Mesendoderm (in vitro differentiated cells): ENCODE data around the gene RXFP1.

ENCODE experiments used
- DNase-seq: peaks from one replicate; pipeline ENCODE4 v3.0.0; 2013
- H2AK5ac ChIP-seq: 2 replicates; pipeline ENCODE4 v1.6.1; 2013; ENCODE audit warnings: low read length, inconsistent platforms
- H2BK120ac ChIP-seq: 2 replicates; pipeline ENCODE4 v1.6.1; 2013; ENCODE audit warnings: low read depth, mild to moderate bottlenecking, low read length, moderate library complexity, mixed read lengths
- H2BK15ac ChIP-seq: replicated peaks from 2 replicates; pipeline ENCODE4 v1.6.1; 2013; ENCODE audit warnings: low read depth, mild to moderate bottlenecking, moderate library complexity
- H2BK5ac ChIP-seq: 2 replicates; pipeline ENCODE4 v1.6.1; 2013; ENCODE audit warnings: low read length, inconsistent platforms
- H3K18ac ChIP-seq: 2 replicates; pipeline ENCODE4 v1.6.1; 2013; ENCODE audit warnings: mild to moderate bottlenecking, low read length, mixed read lengths
- H3K23ac ChIP-seq: one replicate; pipeline ENCODE4 v1.6.1; 2013; ENCODE audit warnings: low read length
- H3K27ac ChIP-seq: 2 replicates; pipeline ENCODE4 v1.5.1; 2013; ENCODE audit warnings: low read depth, mild to moderate bottlenecking, inconsistent platforms, low read length, moderate library complexity
- H3K27me3 ChIP-seq: 2 replicates; pipeline ENCODE4 v1.6.1; 2013; ENCODE audit warnings: low read length, control low read depth, mild to moderate bottlenecking, inconsistent platforms; ENCODE audit not compliant: insufficient read depth, poor library complexity
- H3K36me3 ChIP-seq: 2 replicates; pipeline ENCODE4 v1.6.1; 2013; ENCODE audit warnings: low read length, inconsistent platforms; ENCODE audit not compliant: control insufficient read depth, insufficient read depth
- H3K4ac ChIP-seq: one replicate; pipeline ENCODE4 v1.6.1; 2013; ENCODE audit warnings: low read depth, mild to moderate bottlenecking, low read length, moderate library complexity
- H3K4me1 ChIP-seq: 2 replicates; pipeline ENCODE4 v1.6.1; 2013; ENCODE audit warnings: low read depth, low read length, inconsistent platforms; ENCODE audit not compliant: control insufficient read depth
- H3K4me2 ChIP-seq: 2 replicates; pipeline ENCODE4 v1.6.1; 2013; ENCODE audit warnings: low read length
- H3K4me3 ChIP-seq: 2 replicates; pipeline ENCODE4 v1.5.1; 2013; ENCODE audit warnings: mild to moderate bottlenecking, low read length
- H3K56ac ChIP-seq: one replicate; pipeline ENCODE4 v1.6.1; 2013; ENCODE audit warnings: low read length
- H3K79me1 ChIP-seq: 2 replicates; pipeline ENCODE4 v1.6.1; 2013; ENCODE audit warnings: low read length, inconsistent platforms
- H3K79me2 ChIP-seq: 2 replicates; pipeline ENCODE4 v1.6.1; 2013; ENCODE audit warnings: mild to moderate bottlenecking, low read length; ENCODE audit not compliant: control insufficient read depth, insufficient read depth
- H3K9ac ChIP-seq: 2 replicates; pipeline ENCODE4 v1.6.1; 2013; ENCODE audit warnings: low read length, inconsistent platforms
- H4K5ac ChIP-seq: one replicate; pipeline ENCODE4 v1.6.1; 2013; ENCODE audit warnings: low read length
- H4K8ac ChIP-seq: one replicate; pipeline ENCODE4 v1.6.1; 2013; ENCODE audit warnings: low read depth, mild to moderate bottlenecking, control low read depth, low read length, moderate library complexity
- WGBS: extraction: QIAGEN DNeasy Blood & Tissue Kit; methylation state at CpG from one replicate; pipeline ENCODE4 v1.1.7; 2013; ENCODE audit warnings: low lambda C conversion rate, missing lambda C conversion rate; ENCODE audit not compliant: insufficient coverage; ENCODE audit errors: extremely low coverage; 5-methylcytosine and 5-hydroxymethylcytosine counted together

The RXFP1 gene

GRCh38 chr4:158605393-158605792 lies 83.7 kb downstream of the RXFP1 start:
- Histone ChIP-seq H2BK5ac (no peak overlapping the region), H2BK15ac (no peak overlapping the region), H4K5ac (no peak overlapping the region), H3K36me3 (no peaks in the 10 kb centered on the region), H3K79me1 (no peaks in the 10 kb centered on the region), H2BK120ac (no peak overlapping the region), H3K4me3 (no peak overlapping the region), H3K4me1 (no peaks in the 10 kb centered on the region), H3K27me3 (no peaks in the 10 kb centered on the region), H3K4ac (no peak overlapping the region), H3K27ac (no peak overlapping the region), H3K18ac (no peak overlapping the region), H3K4me2 (no peak overlapping the region), H3K56ac (no peak overlapping the region), H3K23ac (no peak overlapping the region), H3K9ac (no peak overlapping the region), H4K8ac (no peak overlapping the region), H3K79me2 (no peaks in the 10 kb centered on the region), H2AK5ac (no peak overlapping the region)
- no peak for DNase-seq
- WGBS: no CpG with 5 or more reads among the region's 6 CpGs

- Histone ChIP-seq H3K79me2 (no peaks in the 10 kb centered on the region), H2AK5ac (no peak overlapping the region), H2BK15ac (no peak overlapping the region)
Measured at GRCh38 chr4:158606969-158607368, 85.3 kb downstream of the RXFP1 start.

GRCh38 chr4:158609116-158609515 lies 87.4 kb downstream of the RXFP1 start:
- H3K23ac ChIP-seq: no peak overlapping the region
- no peak overlapping the region for H3K56ac ChIP-seq
- H3K36me3 ChIP-seq: no peaks in the 10 kb centered on the region
- no peak overlapping the region for H3K18ac ChIP-seq
- no peaks in the 10 kb centered on the region for H3K79me2 ChIP-seq
- no peak overlapping the region for H2BK15ac ChIP-seq
- H3K79me1 ChIP-seq: no peaks in the 10 kb centered on the region
- no peaks in the 10 kb centered on the region for H3K27me3 ChIP-seq
- H3K4me3 ChIP-seq: no peak overlapping the region
- no peak overlapping the region for H4K5ac ChIP-seq
- H3K4me1 ChIP-seq: no peaks in the 10 kb centered on the region
- no peak overlapping the region for H3K4me2 ChIP-seq
- H3K27ac ChIP-seq: no peak overlapping the region
- H2BK5ac ChIP-seq: no peak overlapping the region
- no CpG with 5 or more reads among the region's 4 CpGs for WGBS
- H2AK5ac ChIP-seq: no peak overlapping the region
- H3K9ac ChIP-seq: no peak overlapping the region
- H2BK120ac ChIP-seq: no peak overlapping the region
- H4K8ac ChIP-seq: no peak overlapping the region
- no peak for DNase-seq
- H3K4ac ChIP-seq: no peak overlapping the region

More at GRCh38 chr4:158606969-158607368, 85.3 kb downstream of the RXFP1 start:
- Histone ChIP-seq H3K27me3 (no peaks in the 10 kb centered on the region), H3K36me3 (no peaks in the 10 kb centered on the region), H3K27ac (no peak overlapping the region), H4K8ac (no peak overlapping the region), H3K23ac (no peak overlapping the region), H2BK5ac (no peak overlapping the region), H4K5ac (no peak overlapping the region), H3K56ac (no peak overlapping the region), H3K4me2 (no peak overlapping the region), H3K9ac (no peak overlapping the region), H2BK120ac (no peak overlapping the region), H3K4me1 (no peaks in the 10 kb centered on the region), H3K4ac (no peak overlapping the region), H3K18ac (no peak overlapping the region), H3K4me3 (no peak overlapping the region), H3K79me1 (no peaks in the 10 kb centered on the region)
- WGBS: no CpG with 5 or more reads among the region's 4 CpGs
- DNase-seq: no peak

- Histone ChIP-seq H3K18ac (no peak overlapping the region), H3K4me3 (no peak overlapping the region), H3K36me3 (no peaks in the 10 kb centered on the region), H3K4ac (no peak overlapping the region), H2AK5ac (no peak overlapping the region), H3K9ac (no peak overlapping the region), H3K23ac (no peak overlapping the region), H2BK120ac (no peak overlapping the region), H4K8ac (no peak overlapping the region), H3K56ac (no peak overlapping the region), H2BK15ac (no peak overlapping the region), H3K27ac (no peak overlapping the region), H3K27me3 (no peaks in the 10 kb centered on the region), H3K4me1 (no peaks in the 10 kb centered on the region), H2BK5ac (no peak overlapping the region), H3K79me2 (no peaks in the 10 kb centered on the region), H3K4me2 (no peak overlapping the region), H3K79me1 (no peaks in the 10 kb centered on the region), H4K5ac (no peak overlapping the region)
- DNase-seq: no peak
- no CpG with 5 or more reads among the region's 1 CpG for WGBS
Measured at GRCh38 chr4:158610790-158611189, 89.1 kb downstream of the RXFP1 start.

- no peak overlapping the region for H3K4me3 ChIP-seq
Measured at GRCh38 chr4:158613046-158613445, 91.4 kb downstream of the RXFP1 start.

GRCh38 chr4:158617956-158618355 lies 96.3 kb downstream of the RXFP1 start:
- H3K23ac ChIP-seq: no peak overlapping the region
- H3K36me3 ChIP-seq: no peaks in the 10 kb centered on the region
- no peak overlapping the region for H3K56ac ChIP-seq
- no peak overlapping the region for H3K4me2 ChIP-seq
- no peak overlapping the region for H2AK5ac ChIP-seq
- no peaks in the 10 kb centered on the region for H3K79me2 ChIP-seq
- no peaks in the 10 kb centered on the region for H3K4me1 ChIP-seq
- no peak overlapping the region for H2BK120ac ChIP-seq
- H3K79me1 ChIP-seq: no peaks in the 10 kb centered on the region
- no peaks in the 10 kb centered on the region for H3K27me3 ChIP-seq
- H3K4me3 ChIP-seq: no peak overlapping the region
- H3K9ac ChIP-seq: no peak overlapping the region
- H2BK5ac ChIP-seq: no peak overlapping the region
- no peak overlapping the region for H3K4ac ChIP-seq
- DNase-seq: no peak
- no peak overlapping the region for H2BK15ac ChIP-seq
- H4K8ac ChIP-seq: no peak overlapping the region
- no peak overlapping the region for H4K5ac ChIP-seq
- H3K27ac ChIP-seq: no peak overlapping the region
- H3K18ac ChIP-seq: no peak overlapping the region

More at GRCh38 chr4:158613046-158613445, 91.4 kb downstream of the RXFP1 start:
- Histone ChIP-seq H3K4me1 (no peaks in the 10 kb centered on the region), H3K18ac (no peak overlapping the region), H2BK5ac (no peak overlapping the region), H3K4ac (no peak overlapping the region), H3K79me1 (no peaks in the 10 kb centered on the region), H3K27ac (no peak overlapping the region), H2BK120ac (no peak overlapping the region), H4K5ac (no peak overlapping the region), H3K56ac (no peak overlapping the region), H3K23ac (no peak overlapping the region), H3K27me3 (no peaks in the 10 kb centered on the region), H3K36me3 (no peaks in the 10 kb centered on the region), H3K9ac (no peak overlapping the region), H2AK5ac (no peak overlapping the region), H3K79me2 (no peaks in the 10 kb centered on the region), H4K8ac (no peak overlapping the region), H3K4me2 (no peak overlapping the region), H2BK15ac (no peak overlapping the region)
- DNase-seq: no peak
- no CpG with 5 or more reads among the region's 1 CpG for WGBS
